Central memory CD8-positive, alpha-beta T cell (primary cell): ENCODE measurements around the gene NCAM1.
A peak's percentile ranks its signal among the peaks of the same experiment; 100 is the strongest.

Experiments
- ATAC-seq: fragments of 150-1000 bp; cut with Tn5 transposase; replicated peaks from 2 replicates; pipeline ENCODE4 v1.10.0; 2022; ENCODE audit warnings: mild to moderate bottlenecking, moderate FRiP score, moderate number of reproducible peaks; ENCODE audit not compliant: poor library complexity, severe bottlenecking; ENCODE audit errors: extremely low read depth
- DNase-seq, 2 donors: peaks; one replicate each; pipeline ENCODE4 v3.0.0; 2021; ENCODE audit warnings: low spot score in 2 of 2
- H3K27ac Mint-ChIP-seq: one replicate; pipeline ENCODE4 v1.8.0; 2022; ENCODE audit warnings: low read depth, mild to moderate bottlenecking, moderate library complexity, mixed read lengths
- H3K27me3 Mint-ChIP-seq: one replicate; pipeline ENCODE4 v1.8.0; 2022; ENCODE audit warnings: mixed read lengths
- H3K36me3 Mint-ChIP-seq: one replicate; pipeline ENCODE4 v1.8.0; 2022; ENCODE audit warnings: mild to moderate bottlenecking, moderate library complexity, mixed read lengths; ENCODE audit not compliant: insufficient read depth
- H3K4me1 Mint-ChIP-seq: one replicate; pipeline ENCODE4 v1.8.0; 2022; ENCODE audit warnings: mixed read lengths
- H3K4me3 Mint-ChIP-seq: one replicate; pipeline ENCODE4 v1.8.0; 2022; ENCODE audit warnings: mild to moderate bottlenecking, moderate library complexity, mixed read lengths
- H3K9me3 Mint-ChIP-seq: one replicate; pipeline ENCODE4 v1.8.0; 2022; ENCODE audit warnings: mixed read lengths

The NCAM1 gene

DNA sequence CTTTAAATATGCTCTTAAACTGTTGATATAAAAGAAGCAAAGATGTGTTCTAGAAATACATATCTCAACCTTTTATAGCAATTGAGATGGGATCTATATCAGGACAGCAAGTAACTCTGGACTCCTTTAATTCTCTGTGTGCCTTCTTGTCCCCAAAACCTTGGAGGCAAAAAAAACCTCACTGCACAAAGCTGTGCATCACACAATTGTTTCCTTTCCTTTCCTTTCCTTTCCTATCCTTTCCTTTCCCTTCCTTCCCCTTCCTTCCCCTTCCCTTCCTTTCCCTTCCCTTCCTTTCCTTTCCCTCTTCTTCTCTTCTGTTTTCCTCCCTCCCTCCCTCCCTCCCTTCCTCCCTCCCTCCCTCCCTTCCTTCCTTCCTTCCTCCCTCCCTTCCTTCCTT is 343.7 kb downstream of the NCAM1 start:
- Mint-ChIP-seq H3K27ac (no peak overlapping the region), H3K4me3 (no peak overlapping the region), H3K36me3 (peaks cover 3% of the 10 kb centered on the region), H3K4me1 (no peaks in the 10 kb centered on the region), H3K9me3 (no peaks in the 10 kb centered on the region), H3K27me3 (peaks cover 24% of the 10 kb centered on the region)
- no peak for DNase-seq
- ATAC-seq, result no peak

- DNase-seq, result peak; percentile 37 to 38
- H3K36me3 Mint-ChIP-seq, result no peaks in the 10 kb centered on the region
- H3K4me3 Mint-ChIP-seq, result no peak overlapping the region
- peak; percentile 71 for ATAC-seq
- no peaks in the 10 kb centered on the region for H3K9me3 Mint-ChIP-seq
- H3K4me1 Mint-ChIP-seq, result no peaks in the 10 kb centered on the region
- no peak overlapping the region for H3K27ac Mint-ChIP-seq
- peaks cover 16% of the 10 kb centered on the region for H3K27me3 Mint-ChIP-seq
Measured at GRCh38 chr11:113305440-113306336, 344.5 kb downstream of the NCAM1 start.

- DNase-seq, result no peak
- no peak for ATAC-seq
- Mint-ChIP-seq H3K4me3 (no peak overlapping the region), H3K27me3 (no peaks in the 10 kb centered on the region), H3K36me3 (no peaks in the 10 kb centered on the region), H3K27ac (no peak overlapping the region), H3K9me3 (no peaks in the 10 kb centered on the region), H3K4me1 (peaks cover 4% of the 10 kb centered on the region)
Measured at GRCh38 chr11:113308601-113309000, 347.4 kb downstream of the NCAM1 start.

DNA sequence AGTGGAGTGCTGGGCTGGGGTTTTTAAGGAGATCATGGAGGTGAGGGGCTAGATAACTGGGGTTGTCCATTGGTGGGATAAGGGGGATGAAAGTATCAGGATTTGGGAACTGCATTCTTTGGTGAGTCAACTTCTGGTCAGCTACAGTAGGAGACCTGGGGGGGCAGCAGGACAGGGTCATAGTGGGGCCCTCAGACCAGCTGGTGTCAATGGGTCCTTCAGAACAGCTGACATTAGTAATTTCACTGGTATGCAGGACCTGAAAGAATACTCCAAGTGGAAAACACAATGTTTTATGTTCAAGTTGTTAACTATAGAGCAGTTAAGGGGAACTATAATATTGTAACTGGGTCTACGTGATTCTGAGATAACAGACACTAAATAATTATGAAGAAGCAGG is 350.3 kb downstream of the NCAM1 start:
- no peaks in the 10 kb centered on the region for H3K9me3 Mint-ChIP-seq
- no peak for DNase-seq
- ATAC-seq, result no peak
- no peak overlapping the region for H3K27ac Mint-ChIP-seq
- H3K27me3 Mint-ChIP-seq, result no peaks in the 10 kb centered on the region
- peaks cover 6% of the 10 kb centered on the region for H3K36me3 Mint-ChIP-seq
- H3K4me1 Mint-ChIP-seq, result peaks cover 15% of the 10 kb centered on the region
- no peak overlapping the region for H3K4me3 Mint-ChIP-seq

DNA sequence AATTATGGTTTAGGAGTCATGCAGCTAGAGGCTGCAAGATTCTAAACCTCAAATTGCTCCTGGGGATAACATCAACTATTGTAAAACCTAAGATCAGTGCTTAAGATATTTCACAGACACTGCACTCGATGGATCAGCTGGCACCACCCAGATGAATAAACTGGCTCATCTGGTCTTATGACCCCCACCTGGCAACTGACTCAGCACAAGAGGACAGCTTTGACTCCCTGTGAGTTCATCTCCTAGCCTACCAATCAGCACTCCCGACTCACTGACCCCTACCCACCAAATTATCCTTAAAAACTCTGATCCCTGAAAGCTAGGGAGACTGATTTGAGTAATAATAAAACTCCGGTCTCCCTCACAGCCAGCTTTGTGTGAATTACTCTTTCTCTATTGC is 352.4 kb downstream of the NCAM1 start:
- DNase-seq (no peak), ATAC-seq (no peak)
- peaks cover 21% of the 10 kb centered on the region for H3K4me1 Mint-ChIP-seq
- H3K4me3 Mint-ChIP-seq, result peak overlapping the region; percentile 75
- H3K9me3 Mint-ChIP-seq, result no peaks in the 10 kb centered on the region
- H3K27ac Mint-ChIP-seq, result peak overlapping the region; percentile 60
- no peaks in the 10 kb centered on the region for H3K27me3 Mint-ChIP-seq
- peaks cover 13% of the 10 kb centered on the region for H3K36me3 Mint-ChIP-seq

- DNase-seq (no peak), ATAC-seq (no peak)
- H3K27me3 Mint-ChIP-seq, result no peaks in the 10 kb centered on the region
- peaks cover 21% of the 10 kb centered on the region for H3K4me1 Mint-ChIP-seq
- H3K27ac Mint-ChIP-seq, result peak overlapping the region; percentile 60
- peak overlapping the region; percentile 75 for H3K4me3 Mint-ChIP-seq
- H3K36me3 Mint-ChIP-seq, result peaks cover 14% of the 10 kb centered on the region
- H3K9me3 Mint-ChIP-seq, result no peaks in the 10 kb centered on the region
Measured at GRCh38 chr11:113314065-113314388, 352.8 kb downstream of the NCAM1 start.

- Mint-ChIP-seq H3K9me3 (no peaks in the 10 kb centered on the region), H3K27me3 (no peaks in the 10 kb centered on the region), H3K36me3 (peaks cover 15% of the 10 kb centered on the region), H3K27ac (peak within 1 kb of the TSS; percentile 60), H3K4me3 (peak within 1 kb of the TSS; percentile 75), H3K4me1 (peaks cover 21% of the 10 kb centered on the region)
- ATAC-seq (peak; percentile 92), DNase-seq (peak; percentile 79 to 90)
Measured at GRCh38 chr11:113314389-113315301, 353.4 kb downstream of the NCAM1 start, which contains the start of gene TTC12. Gene TTC12, plus strand, starts transcription at chr11:113314583. Its CDS starts 1,675 bp downstream, at chr11:113316258.

- H3K36me3 Mint-ChIP-seq, result peaks cover 16% of the 10 kb centered on the region
- peak overlapping the region; percentile 60 for H3K27ac Mint-ChIP-seq
- no peaks in the 10 kb centered on the region for H3K9me3 Mint-ChIP-seq
- H3K4me1 Mint-ChIP-seq, result peaks cover 21% of the 10 kb centered on the region
- ATAC-seq (no peak), DNase-seq (no peak)
- peak overlapping the region; percentile 75 for H3K4me3 Mint-ChIP-seq
- H3K27me3 Mint-ChIP-seq, result no peaks in the 10 kb centered on the region
Measured at GRCh38 chr11:113315811-113316210, 354.6 kb downstream of the NCAM1 start.

DNA sequence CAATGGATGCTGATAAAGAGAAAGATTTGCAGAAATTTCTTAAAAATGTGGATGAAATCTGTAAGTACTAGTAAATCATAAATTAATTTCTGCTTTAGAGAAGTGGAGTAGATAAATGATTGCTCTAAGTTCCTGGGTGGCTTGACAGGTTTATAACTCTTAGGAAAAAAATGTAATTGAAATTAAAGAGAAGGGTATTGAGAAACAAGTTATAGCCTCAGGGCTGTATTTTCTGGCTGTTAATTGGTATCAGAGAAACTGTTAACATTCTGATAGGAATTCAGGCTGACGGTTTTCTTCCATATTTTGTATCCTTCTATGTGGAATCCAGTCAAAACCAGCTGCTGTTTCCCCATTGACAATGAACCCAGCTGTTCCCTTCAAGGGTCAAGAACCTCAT is 355.0 kb downstream of the NCAM1 start:
- DNase-seq (no peak), ATAC-seq (no peak)
- Mint-ChIP-seq H3K4me1 (peaks cover 21% of the 10 kb centered on the region), H3K27ac (no peak overlapping the region), H3K27me3 (no peaks in the 10 kb centered on the region), H3K9me3 (no peaks in the 10 kb centered on the region), H3K36me3 (peaks cover 16% of the 10 kb centered on the region), H3K4me3 (no peak overlapping the region)

GRCh38 chr11:113317339-113317738 is 356.1 kb downstream of the NCAM1 start:
- Mint-ChIP-seq H3K27me3 (no peaks in the 10 kb centered on the region), H3K36me3 (peaks cover 16% of the 10 kb centered on the region), H3K4me1 (peaks cover 21% of the 10 kb centered on the region), H3K4me3 (no peak overlapping the region), H3K9me3 (no peaks in the 10 kb centered on the region), H3K27ac (no peak overlapping the region)
- DNase-seq, result no peak
- ATAC-seq, result no peak

GRCh38 chr11:113319085-113319484 is 357.9 kb downstream of the NCAM1 start:
- DNase-seq, result no peak
- no peak for ATAC-seq
- Mint-ChIP-seq H3K27me3 (no peaks in the 10 kb centered on the region), H3K4me1 (peaks cover 12% of the 10 kb centered on the region), H3K36me3 (peaks cover 24% of the 10 kb centered on the region), H3K9me3 (no peaks in the 10 kb centered on the region), H3K4me3 (no peak overlapping the region), H3K27ac (no peak overlapping the region)

GRCh38 chr11:113322158-113322557 is 360.9 kb downstream of the NCAM1 start:
- Mint-ChIP-seq H3K36me3 (peaks cover 20% of the 10 kb centered on the region), H3K4me3 (no peak overlapping the region), H3K9me3 (no peaks in the 10 kb centered on the region), H3K4me1 (peaks cover 6% of the 10 kb centered on the region), H3K27ac (no peak overlapping the region), H3K27me3 (no peaks in the 10 kb centered on the region)
- DNase-seq (no peak), ATAC-seq (no peak)
